GM12872 (cell line): ENCODE data around the gene TRIM54.

Experiments
- CTCF ChIP-seq: IDR thresholded peaks from 3 replicates; pipeline ENCODE4 v1.5.1; 2011; ENCODE audit warnings: low read depth, mild to moderate bottlenecking, low read length, moderate library complexity; ENCODE audit not compliant: insufficient read depth

The TRIM54 gene, protein sequence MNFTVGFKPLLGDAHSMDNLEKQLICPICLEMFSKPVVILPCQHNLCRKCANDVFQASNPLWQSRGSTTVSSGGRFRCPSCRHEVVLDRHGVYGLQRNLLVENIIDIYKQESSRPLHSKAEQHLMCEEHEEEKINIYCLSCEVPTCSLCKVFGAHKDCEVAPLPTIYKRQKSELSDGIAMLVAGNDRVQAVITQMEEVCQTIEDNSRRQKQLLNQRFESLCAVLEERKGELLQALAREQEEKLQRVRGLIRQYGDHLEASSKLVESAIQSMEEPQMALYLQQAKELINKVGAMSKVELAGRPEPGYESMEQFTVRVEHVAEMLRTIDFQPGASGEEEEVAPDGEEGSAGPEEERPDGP

DNA sequence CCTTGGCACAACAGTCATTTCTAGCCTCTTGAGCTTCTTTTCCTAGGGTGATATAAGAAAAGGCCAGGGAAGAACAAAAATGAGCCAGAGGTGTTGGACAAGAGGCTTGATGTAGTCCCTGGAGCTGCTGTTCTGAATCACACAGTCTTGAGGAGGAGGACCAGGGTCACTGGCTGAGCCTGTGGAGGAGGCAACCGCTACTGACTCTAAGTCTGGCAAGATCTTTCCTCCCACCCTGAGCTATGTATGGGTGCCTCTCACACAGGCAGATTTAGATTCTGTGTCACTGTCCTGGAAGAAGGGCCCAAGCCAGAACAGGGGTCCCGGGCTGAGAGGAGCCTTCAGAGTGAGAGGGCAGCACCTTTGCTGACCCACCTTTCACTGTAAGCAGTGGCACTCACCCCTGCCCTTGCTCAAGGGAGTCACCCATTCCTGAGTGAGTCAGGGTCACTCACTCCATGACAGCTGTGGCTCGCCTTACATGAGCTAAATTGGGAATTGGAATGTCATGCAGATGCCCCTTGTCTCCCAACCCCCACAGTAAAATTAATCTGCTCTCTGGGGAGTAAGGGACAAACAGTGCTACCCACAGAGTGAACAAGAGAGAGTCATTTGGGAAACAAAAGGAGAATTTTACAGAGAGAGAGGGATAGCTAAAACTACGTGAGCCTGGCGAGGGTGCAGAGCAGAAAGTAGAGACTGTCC lies at the start of gene TRIM54:
Gene TRIM54 (plus strand): TSS at position 575 of the 705 bp plus-strand sequence. CDS start 303 bp downstream, outside the sequence.
- no peak for TF ChIP-seq CTCF

- TF ChIP-seq CTCF, result no peak
Measured at GRCh38 chr2:27233341-27233740, 48.9 kb upstream of the TRIM54 start.

- no peak for TF ChIP-seq CTCF
Measured at GRCh38 chr2:27236136-27236535, 46.1 kb upstream of the TRIM54 start.

DNA sequence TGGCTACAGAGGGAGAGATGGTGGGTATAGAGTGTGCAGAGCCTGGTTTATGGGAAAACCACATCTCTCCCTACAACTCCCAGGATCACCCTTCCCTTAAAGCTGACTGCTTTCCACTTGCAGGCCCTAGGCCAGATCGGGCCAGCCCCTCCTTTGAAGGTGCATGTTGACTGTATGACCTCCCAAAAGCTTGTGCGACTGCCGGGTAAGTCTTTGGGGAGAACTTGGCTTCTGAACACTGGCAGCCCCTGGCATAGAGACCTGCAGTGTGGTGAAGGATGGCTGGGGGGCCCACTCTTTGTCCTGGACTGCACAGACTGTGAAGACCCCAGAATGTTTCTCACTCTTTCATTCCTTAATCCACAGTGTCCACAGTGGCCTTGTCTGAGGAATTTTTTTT lies 45.6 kb upstream of the TRIM54 start:
- TF ChIP-seq CTCF, result no peak

- no peak for TF ChIP-seq CTCF
Measured at GRCh38 chr2:27237341-27237945, 44.8 kb upstream of the TRIM54 start.

DNA sequence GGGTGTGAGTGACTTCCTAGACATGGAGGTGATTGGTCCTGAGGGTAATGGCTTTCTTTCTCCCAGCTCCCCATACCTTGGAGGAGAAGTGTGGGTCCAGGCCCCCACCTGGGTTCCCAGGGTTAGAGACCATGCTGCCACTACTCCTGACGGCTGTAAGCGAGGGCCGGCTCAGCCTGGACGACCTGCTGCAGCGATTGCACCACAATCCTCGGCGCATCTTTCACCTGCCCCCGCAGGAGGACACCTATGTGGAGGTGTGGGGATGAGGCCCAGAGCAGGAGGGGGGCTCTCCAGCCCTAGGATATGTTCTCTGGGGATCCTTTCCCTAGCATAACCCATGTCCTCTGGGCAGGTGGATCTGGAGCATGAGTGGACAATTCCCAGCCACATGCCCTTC lies 43.3 kb upstream of the TRIM54 start:
- TF ChIP-seq CTCF, result no peak

DNA sequence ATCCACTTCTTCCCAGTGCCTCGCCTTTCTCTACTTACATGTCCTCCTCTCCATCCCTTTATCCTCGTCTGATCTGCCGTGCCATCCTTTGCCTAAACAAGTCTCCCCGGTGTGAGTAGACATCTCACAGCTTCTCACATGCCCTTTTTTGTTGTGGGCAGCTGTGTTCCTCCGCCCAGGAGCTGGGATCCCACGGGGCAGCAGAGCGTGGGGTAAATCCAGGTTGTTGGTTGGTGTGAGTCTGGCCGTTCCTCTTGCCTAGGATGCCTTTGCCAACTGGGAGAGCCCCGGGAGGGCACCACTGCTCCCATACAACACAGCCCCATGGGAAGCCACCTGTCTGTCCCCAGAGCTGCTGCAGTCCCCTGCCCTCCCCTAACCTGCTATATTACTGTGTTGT lies 41.8 kb upstream of the TRIM54 start:
- no peak for TF ChIP-seq CTCF
